Colonic mucosa (tissue), 2 donors: ENCODE results near the gene POM121. TPM values are rescaled to one million over a fixed set of nuclear protein-coding genes. Genes with fewer than 3 reads are reported as not detected.

ENCODE experiments used
- total RNA-seq, 2 donors: library from RNA; stranded (reverse); fragmentation: NEBNext Ultra II Directional in 1 of 2; extraction: Animal tissue kit (Norgen Biotek cat#: 25700) in 1 of 2; gene quantifications; one replicate each; pipeline ENCODE4 v1.2.1, GENCODE V29; 2021
- donor health status: DM: no; HTN: no; CAD: no.
- donor health status: DM: no; HTN: no; CAD: no.

POM121 gene
- total RNA-seq, 2 donors from 2014 or later = 29.8 to 34.8 TPM

Other genes starting within 250 kb of the POM121 start
- 1 to 10 TPM; 1.9 to 8.9 TPM for gene TYW1B, start 96.9 kb upstream of the POM121 start, total RNA-seq
- gene TRIM74, start 44.4 kb downstream of the POM121 start, total RNA-seq = under 1 TPM; 0.32 to 0.72 TPM
- not detected for gene SPDYE8, start 104.7 kb downstream of the POM121 start, total RNA-seq
- not detected for gene SPDYE11, start 132.8 kb downstream of the POM121 start, total RNA-seq
- gene SPDYE9, start 160.9 kb downstream of the POM121 start, total RNA-seq = not detected